Measurements from ENCODE around the gene RDX.
"Not testable (repeated sequence)": the region's sequence is repeated elsewhere in the genome, so short reads cannot be mapped to it uniquely, and the experiment has no call there.

Gene RDX

DNA sequence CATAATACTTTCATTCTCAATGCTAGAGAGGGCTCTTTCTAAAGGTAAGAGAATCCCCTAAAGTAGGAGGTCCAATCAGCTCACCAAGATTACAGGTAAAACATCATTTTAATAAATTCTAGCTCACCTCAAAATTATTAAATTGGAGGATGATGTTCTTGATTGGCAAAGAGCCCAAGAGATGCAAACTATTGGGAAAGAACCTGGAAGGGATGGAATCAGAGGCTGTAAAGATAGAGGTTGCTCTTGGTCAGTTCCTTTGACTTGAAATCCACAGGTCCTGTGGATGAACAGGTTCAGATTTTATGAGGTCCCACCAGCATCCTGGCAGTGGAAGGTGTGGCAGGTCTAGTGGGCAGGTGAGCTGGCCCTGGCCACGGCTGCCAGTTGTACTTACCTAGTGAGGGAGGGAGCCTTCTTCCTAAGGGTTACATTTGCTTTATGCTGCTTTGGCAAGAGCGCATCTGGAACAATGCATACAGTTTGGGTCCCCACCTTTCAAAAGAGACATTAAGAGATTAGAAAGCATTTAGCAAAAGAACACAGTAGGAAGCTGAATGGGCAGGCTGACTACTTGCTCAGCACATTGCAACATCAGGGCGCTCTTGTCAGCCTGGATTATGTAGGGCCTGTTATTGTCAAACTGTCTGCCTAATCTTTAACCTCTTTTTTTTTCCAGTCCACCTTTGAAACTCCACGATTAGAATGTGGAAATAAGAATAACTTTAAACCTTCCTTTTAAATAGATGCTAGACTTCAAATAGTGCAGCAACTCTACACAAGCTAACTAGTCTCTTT lies 97.0 kb downstream of the RDX start:
- DNase-seq (ENCODE audit: low read depth): no peak

DNA sequence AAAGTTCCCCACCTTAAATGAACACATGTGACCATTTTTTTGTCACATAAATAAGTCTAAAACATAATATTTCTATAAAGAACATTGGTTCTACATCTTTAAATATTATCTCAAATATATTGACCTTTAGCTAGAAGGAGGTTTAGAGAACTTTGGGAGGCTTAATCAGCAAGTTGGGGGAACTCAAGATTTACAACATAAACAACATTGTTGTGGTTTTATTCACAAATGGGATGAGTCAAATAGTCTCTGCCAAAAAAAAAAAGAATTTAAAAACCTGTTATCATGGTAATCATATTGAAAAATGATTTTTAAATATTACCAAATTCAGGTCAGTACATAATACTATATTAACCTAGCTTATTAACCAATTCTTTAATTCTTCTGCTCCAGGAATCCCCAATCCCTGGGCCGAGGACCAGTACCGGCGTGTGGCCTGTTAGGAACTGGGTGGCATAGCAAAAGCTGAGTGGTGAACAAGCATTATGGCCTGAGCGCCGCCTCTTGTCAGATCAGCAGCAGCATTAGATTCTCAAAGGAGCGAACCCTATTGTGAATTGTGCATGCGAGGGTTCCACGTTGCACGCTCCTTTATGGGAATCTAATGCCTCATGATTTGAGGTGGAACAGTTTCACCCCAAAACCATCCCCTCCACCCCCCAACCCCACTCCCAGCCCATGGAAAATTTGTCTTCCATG lies 98.2 kb downstream of the RDX start:
- DNase-seq (ENCODE audit: low read depth): no peak

GRCh38 chr11:110196884-110197420 lies 99.5 kb downstream of the RDX start:
- no peak for DNase-seq (ENCODE audit: low read depth)

GRCh38 chr11:110196241-110196754 lies 100.1 kb downstream of the RDX start:
- no peak for DNase-seq (ENCODE audit: low read depth)

DNA sequence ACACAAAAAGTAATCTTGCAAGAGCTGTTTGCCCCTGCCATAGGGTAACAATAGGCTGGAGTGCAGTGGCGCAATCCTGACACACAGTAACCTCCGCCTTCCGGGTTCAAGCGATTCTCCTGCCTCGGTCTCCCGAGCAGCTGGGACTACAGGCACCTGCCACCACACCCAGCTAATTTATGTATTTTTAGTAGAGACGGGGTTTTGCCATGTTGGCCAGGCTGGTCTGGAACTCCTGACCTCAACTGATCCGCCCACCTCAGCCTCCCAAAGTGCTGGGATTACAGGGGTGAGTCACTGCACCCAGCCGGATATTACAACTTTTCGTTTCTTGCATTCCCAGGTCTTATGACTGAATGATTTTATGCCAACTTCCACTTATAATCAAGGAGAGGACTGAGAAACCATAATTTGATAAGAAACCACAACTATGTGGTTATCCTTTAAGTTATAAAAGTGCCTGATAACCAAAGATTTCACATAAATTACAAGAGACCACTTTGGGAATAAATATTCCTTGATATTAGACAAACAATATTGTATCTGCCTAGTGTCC lies 102.1 kb downstream of the RDX start:
- not testable (repeated sequence) for DNase-seq (ENCODE audit: low read depth)

GRCh38 chr11:110192604-110193282 lies 103.7 kb downstream of the RDX start:
- not testable (repeated sequence) for DNase-seq (ENCODE audit: low read depth)

DNA sequence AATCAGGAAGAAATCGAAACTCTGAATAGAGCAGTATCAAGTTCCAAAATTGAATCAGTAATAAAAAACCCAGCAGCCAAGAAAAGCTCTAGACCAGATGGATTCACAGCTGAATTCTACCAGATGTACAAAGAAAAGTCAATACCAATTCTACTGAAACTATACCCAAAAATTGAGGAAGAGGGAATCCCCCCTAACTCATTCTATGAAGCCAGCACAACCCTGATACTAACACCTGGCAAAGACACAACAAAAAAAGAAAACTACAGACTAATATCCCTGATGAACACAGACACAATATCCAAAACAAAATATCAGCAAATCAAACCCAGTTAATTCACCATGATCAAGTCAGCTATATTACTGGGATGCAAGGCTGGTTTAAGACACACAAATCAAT lies 105.5 kb downstream of the RDX start:
- DNase-seq (ENCODE audit: low read depth): no peak

DNA sequence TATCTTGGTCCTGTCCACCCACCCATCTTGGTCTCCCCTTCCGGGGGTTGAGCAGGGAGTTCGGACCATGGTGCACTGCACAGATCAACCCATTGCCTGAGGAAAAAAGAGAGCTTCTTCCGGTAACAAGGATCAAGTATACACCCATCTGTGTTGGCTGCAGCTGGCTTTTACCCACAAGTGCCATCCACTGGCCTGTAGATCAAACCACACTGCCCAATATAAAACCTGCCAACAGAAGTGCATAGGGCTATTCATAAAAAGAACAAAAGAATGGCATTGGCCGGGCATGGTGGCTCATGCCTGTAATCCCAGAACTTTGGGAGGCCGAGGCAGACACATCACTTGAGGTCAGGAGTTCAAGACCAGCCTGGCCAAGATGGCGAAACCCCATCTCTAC lies 108.7 kb downstream of the RDX start:
- DNase-seq (ENCODE audit: low read depth): no peak

DNA sequence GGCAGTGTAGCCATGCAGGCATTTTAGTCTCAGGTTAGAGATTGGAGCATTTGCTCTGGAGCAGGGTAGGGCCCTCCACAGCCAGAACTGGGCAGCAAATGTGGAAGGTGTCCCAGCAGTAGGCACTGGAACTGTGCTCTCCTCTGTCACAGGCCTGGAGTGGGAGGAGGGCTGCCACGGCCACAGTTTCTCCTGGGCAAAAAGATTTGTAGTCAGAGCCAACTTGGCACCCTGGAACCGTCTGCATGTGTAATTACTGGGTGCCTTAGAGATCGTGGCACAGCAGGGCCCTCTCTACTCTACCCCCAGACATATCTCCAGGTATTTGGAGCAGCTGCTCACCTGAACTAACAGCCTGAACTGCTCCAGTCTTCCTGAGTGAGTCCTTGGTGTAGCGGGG lies 109.5 kb downstream of the RDX start:
- no peak for DNase-seq (ENCODE audit: low read depth)

GRCh38 chr11:110186456-110186855 lies 110.0 kb downstream of the RDX start:
- DNase-seq (ENCODE audit: low read depth): no peak

- no peak for DNase-seq (ENCODE audit: low read depth)
Observed at GRCh38 chr11:110185599-110185998, 110.8 kb downstream of the RDX start.

- no peak for DNase-seq (ENCODE audit: low read depth)
Observed at GRCh38 chr11:110185121-110185591, 111.3 kb downstream of the RDX start.

DNA sequence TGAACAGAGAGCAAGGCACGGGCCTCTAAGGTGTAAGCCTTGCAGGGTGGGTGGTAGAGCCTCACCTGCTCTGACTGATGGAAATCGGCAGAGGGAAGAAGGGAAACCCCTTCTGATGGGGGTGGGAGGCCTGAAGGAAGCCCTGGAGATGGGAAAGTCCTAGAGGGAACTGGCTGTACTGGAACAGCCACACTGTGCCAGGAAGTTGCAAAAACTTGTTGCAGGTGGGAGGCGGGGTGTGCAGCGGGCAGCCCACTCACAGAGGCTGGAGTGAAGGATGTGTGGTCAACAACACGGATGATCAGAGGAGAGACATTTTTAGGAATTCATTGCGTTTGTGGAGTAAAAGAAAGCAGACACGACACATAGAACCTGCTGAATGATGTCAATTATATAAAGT lies 112.0 kb downstream of the RDX start:
- no peak for DNase-seq (ENCODE audit: low read depth)

GRCh38 chr11:110182886-110183285 lies 113.5 kb downstream of the RDX start:
- no peak for DNase-seq (ENCODE audit: low read depth)

- no peak for DNase-seq (ENCODE audit: low read depth)
Observed at GRCh38 chr11:110179064-110179463, 117.3 kb downstream of the RDX start.

GRCh38 chr11:110177086-110177456 lies 119.3 kb downstream of the RDX start:
- no peak for DNase-seq (ENCODE audit: low read depth)

DNA sequence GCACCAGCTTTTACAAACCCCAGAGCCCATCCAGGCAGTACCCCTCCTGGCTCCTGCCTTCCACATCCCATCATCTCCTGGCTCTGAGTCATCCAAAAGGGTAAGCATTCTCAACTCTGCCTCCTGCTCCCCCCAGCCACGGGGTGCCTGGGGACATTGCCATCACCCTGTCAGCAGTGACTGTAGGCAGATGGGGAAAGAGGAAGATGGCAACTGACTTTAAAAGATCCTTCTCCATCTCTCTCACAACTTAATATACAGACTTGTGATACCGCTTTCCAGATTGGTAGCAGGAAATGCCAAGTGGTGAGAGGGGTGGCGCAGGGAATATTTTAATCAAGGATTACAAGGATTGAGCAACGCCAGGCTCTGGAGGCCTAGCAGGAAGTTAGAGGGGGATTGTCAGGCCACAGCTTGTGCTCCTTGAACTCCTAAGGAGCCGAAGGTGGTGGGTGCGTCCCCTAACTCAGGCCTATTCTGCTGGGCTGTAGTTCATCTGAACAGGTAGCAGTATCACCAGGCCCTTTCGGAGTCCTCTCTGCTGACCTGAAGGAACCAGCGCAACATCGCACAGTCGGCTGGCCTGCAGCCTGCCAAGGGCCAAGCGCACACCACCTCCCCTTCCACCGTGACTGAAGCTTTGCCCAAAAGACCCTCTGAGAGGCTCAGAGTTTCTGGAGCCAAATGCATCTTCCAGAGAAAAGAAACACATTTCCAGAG lies 119.9 kb downstream of the RDX start:
- DNase-seq (ENCODE audit: low read depth): no peak

- no peak for DNase-seq (ENCODE audit: low read depth)
Observed at GRCh38 chr11:110174645-110175310, 121.6 kb downstream of the RDX start.

- DNase-seq (ENCODE audit: low read depth): peak; percentile 42
Observed at GRCh38 chr11:110173811-110174644, 122.4 kb downstream of the RDX start.

- DNase-seq (ENCODE audit: low read depth): no peak
Observed at GRCh38 chr11:110172468-110173065, 123.8 kb downstream of the RDX start.
